Islet precursor cell (in vitro differentiated cells): ENCODE measurements around the gene KPNB1.
A peak's percentile ranks its signal among the peaks of the same experiment; 100 is the strongest.

Source experiments
- DNase-seq: peaks from one replicate; pipeline ENCODE4 v3.0.0-alpha.2; 2018

KPNB1 gene

GRCh38 chr17:47714773-47715396, 65.2 kb downstream of the KPNB1 start:
- no peak for DNase-seq

GRCh38 chr17:47715669-47716325, 66.1 kb downstream of the KPNB1 start:
- no peak for DNase-seq

GRCh38 chr17:47716375-47716774, 66.7 kb downstream of the KPNB1 start:
- no peak for DNase-seq

DNA sequence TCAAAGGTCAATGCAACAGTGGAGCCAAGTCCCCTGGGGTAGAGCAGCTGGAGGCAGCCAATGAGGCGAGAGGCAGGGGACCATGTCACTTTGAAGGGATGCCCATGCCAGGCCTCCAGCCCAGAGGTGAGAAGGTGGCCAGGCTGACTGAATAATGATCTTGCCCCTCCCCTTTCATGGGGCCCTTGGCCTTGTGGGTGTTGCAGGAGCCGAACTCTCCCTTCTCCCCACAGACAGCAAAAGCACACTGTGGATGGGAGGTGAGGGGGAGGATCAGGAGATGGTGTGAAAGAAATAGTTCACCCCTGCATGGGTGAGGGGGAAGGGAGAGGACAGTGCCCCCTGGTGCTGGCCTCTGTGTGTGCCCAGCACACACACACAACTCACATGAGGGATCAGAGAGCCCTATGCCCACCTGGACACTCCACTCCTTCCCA, 67.6 kb downstream of the KPNB1 start:
- DNase-seq: no peak

GRCh38 chr17:47717979-47718621, 68.4 kb downstream of the KPNB1 start:
- DNase-seq: no peak

DNA sequence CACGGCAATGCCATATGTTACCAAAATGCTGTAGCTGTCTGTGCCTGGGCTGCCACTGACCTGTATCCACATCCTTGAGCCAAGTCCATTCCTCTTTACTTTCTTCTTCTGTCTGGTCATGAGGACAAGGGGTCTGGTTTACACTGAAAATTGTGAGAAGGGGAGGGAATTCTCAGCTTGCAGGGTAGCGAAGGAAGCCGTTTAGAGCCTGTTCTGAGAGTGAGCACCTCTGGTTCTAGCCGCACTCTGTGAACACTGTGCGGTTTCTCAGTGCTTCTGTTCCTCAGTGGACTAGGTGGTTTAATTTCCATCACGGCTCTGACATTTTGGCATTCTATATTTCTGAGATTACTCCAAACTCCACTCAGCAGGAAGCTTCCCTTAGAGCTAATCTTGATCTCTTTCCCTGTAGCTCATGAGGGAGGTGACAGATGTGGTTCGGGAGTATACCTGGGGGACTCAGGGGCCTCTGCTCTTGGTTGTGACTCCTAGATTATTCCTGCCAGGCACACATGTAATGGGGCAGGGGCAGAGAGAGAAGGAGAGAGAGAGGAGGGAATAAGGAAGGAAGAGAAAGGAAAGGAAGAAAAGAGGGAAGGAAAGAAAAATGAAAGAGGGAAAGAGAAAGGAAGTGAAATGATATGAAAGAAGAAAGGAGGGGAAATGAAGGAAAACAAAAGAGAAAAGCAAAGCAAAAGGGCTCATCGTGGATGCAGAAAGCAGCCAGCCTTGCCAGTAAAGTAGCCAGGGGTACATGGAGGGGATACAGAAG, 69.1 kb downstream of the KPNB1 start:
- no peak for DNase-seq

DNA sequence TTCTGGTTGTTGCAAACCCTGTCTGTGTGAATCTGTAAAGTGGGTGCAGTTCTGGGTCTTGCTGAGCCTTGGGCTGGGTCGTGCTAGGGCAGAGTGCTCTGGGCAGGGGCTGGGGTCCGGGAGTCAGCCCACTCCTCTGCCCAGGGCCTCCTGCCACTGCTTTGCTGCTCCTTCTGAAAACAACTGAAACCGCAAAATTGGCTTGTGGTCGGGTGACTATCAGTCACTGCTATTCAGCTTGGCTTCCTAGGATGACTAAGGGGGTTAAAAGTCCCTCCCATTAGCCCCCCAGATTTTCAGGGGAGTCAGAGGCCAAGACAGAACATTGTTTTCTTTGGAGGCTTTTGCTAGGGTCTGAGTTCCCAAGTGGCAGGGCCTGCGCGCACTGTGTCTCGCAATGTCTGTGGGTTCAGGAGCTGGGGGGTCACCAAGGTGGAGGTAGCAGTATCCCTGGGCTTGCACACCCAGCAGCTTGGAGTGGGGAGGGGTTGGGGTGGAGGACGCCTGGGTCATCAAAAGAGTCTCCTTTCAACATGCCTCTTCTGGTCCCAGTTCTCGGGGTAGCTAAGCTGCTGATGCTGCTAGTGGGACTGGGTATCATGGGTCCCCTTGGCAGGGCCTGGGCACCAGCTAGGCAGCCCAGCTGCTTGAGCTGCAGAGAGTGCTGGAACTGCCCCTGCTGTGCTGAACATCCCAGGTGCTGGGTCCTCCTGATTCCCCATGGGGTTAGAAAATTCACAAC, 69.9 kb downstream of the KPNB1 start:
- no peak for DNase-seq

- DNase-seq: no peak
Observed at GRCh38 chr17:47720196-47720595, 70.5 kb downstream of the KPNB1 start.

- DNase-seq: peak; percentile 91
Observed at GRCh38 chr17:47720754-47721533, 71.2 kb downstream of the KPNB1 start.

DNA sequence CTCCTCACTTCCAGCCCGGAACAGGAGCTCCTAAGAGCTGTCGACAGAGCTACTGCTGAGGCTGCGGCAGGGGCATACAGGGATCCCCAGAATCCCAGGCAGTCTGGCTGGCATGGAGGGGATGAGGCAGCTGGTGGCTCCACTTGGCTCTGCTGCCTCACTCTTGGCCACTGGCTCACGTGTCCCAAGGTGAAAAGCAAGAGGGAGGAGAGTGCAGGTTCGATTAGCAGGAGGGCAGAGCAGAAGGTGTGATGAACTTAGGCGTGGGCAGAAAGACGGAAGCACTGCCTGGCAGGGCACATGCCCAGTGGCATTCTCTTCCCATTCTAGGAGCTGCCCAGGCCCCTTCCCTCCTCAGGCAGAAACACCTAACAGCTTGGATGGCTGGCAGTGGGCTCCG, 72.0 kb downstream of the KPNB1 start:
- DNase-seq: no peak

DNA sequence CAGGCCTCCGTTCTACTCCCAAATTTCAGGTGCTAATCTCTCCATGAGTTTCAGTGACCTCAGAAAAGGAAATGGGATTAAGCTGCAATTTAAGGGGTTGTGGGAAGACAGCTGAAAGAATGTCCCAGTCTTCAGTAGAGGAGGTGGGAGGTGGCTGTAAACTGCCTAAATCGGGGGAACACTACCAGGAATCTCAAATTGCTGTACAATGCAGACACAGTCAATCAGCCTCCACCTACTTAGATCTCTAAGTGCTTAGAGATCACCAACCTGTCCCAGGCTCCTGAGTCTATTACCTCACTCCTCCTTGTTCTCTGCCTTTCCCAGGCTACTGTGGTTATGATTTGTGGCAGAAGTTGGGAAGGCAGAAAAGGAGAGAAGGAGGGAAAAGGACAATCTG, 75.0 kb downstream of the KPNB1 start:
- no peak for DNase-seq

DNA sequence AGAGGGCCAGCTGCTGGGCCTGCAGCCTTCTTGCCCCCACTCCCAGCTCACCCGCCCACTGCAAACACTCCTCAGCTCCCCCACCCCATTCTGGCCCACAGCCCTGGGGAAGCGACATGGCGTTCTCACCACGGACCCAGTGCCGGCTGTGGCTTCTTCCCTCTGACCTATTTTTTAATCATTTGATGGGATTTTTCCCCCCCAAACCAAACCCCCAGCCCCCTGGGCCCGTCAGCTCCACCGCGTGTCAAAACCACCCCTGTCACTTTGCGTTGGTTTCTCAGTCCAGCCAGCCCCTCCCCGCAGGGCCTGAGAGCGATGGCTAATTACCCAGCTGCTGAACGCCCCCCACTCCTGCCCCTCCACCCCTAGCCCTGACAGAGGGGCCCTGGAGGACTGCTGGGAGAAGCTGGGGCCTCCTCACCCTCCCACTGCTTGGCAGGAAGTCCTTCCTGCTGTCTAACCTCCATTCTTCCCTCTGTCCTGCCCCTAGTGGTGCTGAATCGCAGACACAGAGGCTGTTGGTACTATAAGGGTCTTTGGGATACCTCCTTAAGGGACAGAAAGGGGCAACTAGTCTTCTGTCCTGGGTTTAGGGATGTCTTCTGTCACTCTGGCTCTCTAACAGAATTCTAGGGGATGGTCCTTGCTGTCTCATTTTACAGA, 75.9 kb downstream of the KPNB1 start:
- DNase-seq: no peak

DNA sequence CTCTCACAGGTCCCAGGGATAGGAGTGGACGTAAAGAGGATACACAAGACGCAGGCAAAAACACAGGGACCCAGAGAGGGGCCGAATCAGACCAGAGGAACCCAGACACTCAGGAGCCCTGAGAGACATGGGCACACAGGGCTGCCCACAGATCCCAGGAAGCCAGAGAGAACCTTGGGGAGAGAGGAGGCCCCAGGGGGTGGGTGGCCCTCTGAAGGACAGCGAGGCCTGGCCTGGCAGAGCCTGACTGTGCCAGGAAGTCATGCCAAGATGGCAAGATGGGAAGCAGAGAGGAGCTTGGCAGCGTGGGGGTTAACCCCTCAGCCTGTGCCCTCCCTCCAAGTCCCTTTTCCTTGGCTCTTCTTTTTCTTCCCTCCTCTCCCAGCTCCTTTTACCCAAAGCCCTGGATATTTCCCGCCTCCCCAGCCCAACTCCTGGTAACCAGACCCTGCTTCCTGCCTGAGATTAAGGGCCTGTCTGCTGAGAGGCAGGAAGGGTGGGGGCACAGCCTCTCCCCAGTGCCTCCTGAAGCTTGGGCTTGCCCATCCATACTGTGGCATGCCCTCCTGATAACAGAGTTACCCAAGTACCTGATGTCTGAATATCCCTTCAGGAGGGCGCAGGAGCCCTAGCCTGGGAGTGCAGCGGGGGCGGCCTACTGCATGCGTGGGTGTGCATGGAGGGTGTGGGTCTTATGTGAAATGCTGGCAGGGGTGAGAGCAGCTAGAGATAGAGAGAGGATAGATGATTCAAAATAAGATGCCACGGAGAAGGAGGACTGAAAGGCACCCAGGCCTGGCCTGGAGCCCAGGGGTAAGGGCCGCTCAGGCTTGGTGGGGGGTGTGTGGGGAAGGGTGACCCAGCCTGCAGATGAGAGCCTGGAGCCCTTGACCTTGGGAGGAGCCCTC, 77.3 kb downstream of the KPNB1 start:
- DNase-seq: no peak

DNA sequence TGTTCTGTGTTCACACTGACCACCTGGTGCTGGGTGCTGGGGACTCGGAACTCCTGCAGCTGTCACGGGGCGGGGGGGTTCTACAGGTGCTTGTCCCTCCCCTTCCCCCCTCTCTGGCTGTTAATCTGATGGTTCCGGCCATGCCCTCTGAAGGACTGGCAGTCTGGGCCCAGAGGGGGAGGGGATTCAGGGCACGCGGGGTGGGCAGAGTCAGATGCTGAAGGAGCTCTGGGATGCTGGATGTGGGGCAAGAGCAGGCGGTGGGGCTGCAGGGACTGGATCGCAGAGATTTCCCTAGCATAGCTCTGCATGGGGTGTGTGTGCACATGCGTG, 78.0 kb downstream of the KPNB1 start:
- no peak for DNase-seq

GRCh38 chr17:47728214-47728877, 78.6 kb downstream of the KPNB1 start:
- no peak for DNase-seq

- DNase-seq: no peak
Observed at GRCh38 chr17:47729476-47729875, 79.8 kb downstream of the KPNB1 start.

- no peak for DNase-seq
Observed at GRCh38 chr17:47730681-47731080, 81.0 kb downstream of the KPNB1 start.

- DNase-seq: peak; percentile 29
Observed at GRCh38 chr17:47731396-47731795, 81.7 kb downstream of the KPNB1 start.

DNA sequence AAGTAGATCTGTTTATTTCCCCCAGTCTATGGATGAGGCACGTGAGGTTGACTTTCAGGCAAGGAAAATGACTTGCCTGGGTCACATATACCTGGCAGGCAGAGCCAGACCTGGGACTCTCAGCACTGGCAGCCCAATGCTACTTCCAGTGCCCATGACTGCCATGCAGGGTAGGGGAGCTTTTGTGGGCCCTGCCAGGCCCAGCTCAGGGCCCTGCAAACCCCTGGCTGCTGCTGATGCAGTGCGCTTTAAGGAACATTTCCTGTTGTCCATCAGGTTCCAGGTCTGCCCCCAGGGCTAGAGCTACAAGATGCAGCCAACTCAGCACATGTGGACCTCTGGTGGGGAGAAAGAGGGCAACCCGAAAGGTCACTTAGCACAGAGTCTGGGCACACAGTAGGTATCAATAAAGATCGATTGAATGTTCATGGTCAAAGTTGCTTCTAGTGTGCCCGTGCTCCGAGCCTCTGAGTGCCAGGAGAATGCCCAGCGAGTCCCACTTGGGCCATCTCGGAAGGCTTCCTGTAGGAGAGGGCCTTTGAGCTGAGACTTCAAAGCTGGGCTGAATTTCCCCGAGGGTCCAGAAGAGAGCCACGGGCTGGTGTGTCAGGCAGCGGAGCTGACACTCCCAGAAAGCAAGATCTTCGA, 82.8 kb downstream of the KPNB1 start:
- DNase-seq: peak; percentile 74
